GM23338 (cell line): Measurements from ENCODE around the gene PJA2. TPM values are rescaled to one million over a fixed set of nuclear protein-coding genes. Genes with fewer than 3 reads are reported as not detected.
A peak's percentile ranks its signal among the peaks of the same experiment; 100 is the strongest.

Experiments used
- ATAC-seq: fragments of 200-7000 bp; cut with Tn5 transposase; 3 replicates; pipeline ENCODE4 v1.9.1; 2020
- DNase-seq: peaks from one replicate; pipeline ENCODE4 v3.0.0-alpha.2; 2015; ENCODE audit warnings: low spot score
- H2AFZ ChIP-seq: fragments of 200-600 bp; sonication (generic); 2 replicates; pipeline ENCODE4 v1.8.0; 2016; ENCODE audit warnings: antibody characterized with exemption, mild to moderate bottlenecking, moderate library complexity
- H3F3A ChIP-seq: fragments of 200-600 bp; sonication (generic); replicated peaks from 2 replicates; pipeline ENCODE4 v1.8.0; 2017; ENCODE audit warnings: antibody characterized with exemption, mixed run types, low read depth
- H3K27ac ChIP-seq: fragments of 200-600 bp; sonication (generic); 2 replicates; pipeline ENCODE4 v1.6.1; 2016; ENCODE audit warnings: low read depth
- H3K27me3 ChIP-seq: fragments of 200-600 bp; sonication (generic); 2 replicates; pipeline ENCODE4 v1.8.0; 2016; ENCODE audit warnings: mild to moderate bottlenecking, mixed run types, moderate library complexity; ENCODE audit not compliant: insufficient read depth
- H3K36me3 ChIP-seq: fragments of 200-600 bp; sonication (generic); 2 replicates; pipeline ENCODE4 v1.8.0; 2016; ENCODE audit warnings: mild to moderate bottlenecking; ENCODE audit not compliant: insufficient read depth
- H3K4me1 ChIP-seq: fragments of 200-600 bp; sonication (generic); 2 replicates; pipeline ENCODE4 v1.8.0; 2016; ENCODE audit warnings: mild to moderate bottlenecking, moderate library complexity; ENCODE audit not compliant: insufficient read depth
- H3K4me2 ChIP-seq: fragments of 200-600 bp; sonication (generic); 2 replicates; pipeline ENCODE4 v1.7.1; 2017; ENCODE audit warnings: mixed run types
- H3K4me3 ChIP-seq: fragments of 200-600 bp; sonication (generic); 2 replicates; pipeline ENCODE4 v1.6.1; 2016; ENCODE audit warnings: mixed run types
- H3K79me2 ChIP-seq: fragments of 200-600 bp; sonication (generic); replicated peaks from 2 replicates; pipeline ENCODE4 v1.8.0; 2017; ENCODE audit warnings: mild to moderate bottlenecking; ENCODE audit not compliant: insufficient read depth
- H3K9me2 ChIP-seq: fragments of 200-600 bp; sonication (generic); 2 replicates; pipeline ENCODE4 v1.8.0; 2017; ENCODE audit not compliant: insufficient read depth
- H4K20me1 ChIP-seq: fragments of 200-600 bp; sonication (generic); replicated peaks from 2 replicates; pipeline ENCODE4 v1.8.0; 2017; ENCODE audit warnings: mild to moderate bottlenecking; ENCODE audit not compliant: insufficient read depth
- H3K27ac Mint-ChIP-seq: 2 replicates; pipeline ENCODE4 v1.8.0; 2020; ENCODE audit warnings: inconsistent platforms, mild to moderate bottlenecking, moderate library complexity, mixed read lengths
- H3K27me3 Mint-ChIP-seq: 3 replicates; pipeline ENCODE4 v1.8.0; 2022; ENCODE audit warnings: low read depth, mild to moderate bottlenecking, moderate library complexity, mixed read lengths, inconsistent platforms; ENCODE audit not compliant: insufficient read depth, poor library complexity
- H3K36me3 Mint-ChIP-seq: 3 replicates; pipeline ENCODE4 v1.8.0; 2021; ENCODE audit warnings: low read depth, mild to moderate bottlenecking, inconsistent platforms, moderate library complexity, mixed read lengths
- H3K4me1 Mint-ChIP-seq: 3 replicates; pipeline ENCODE4 v1.8.0; 2020; ENCODE audit warnings: mild to moderate bottlenecking, inconsistent platforms, mixed read lengths
- H3K4me3 Mint-ChIP-seq: 3 replicates; pipeline ENCODE4 v1.8.0; 2021; ENCODE audit warnings: moderate library complexity, mild to moderate bottlenecking, inconsistent platforms, mixed read lengths
- H3K9me3 Mint-ChIP-seq: 3 replicates; pipeline ENCODE4 v1.8.0; 2020; ENCODE audit warnings: moderate library complexity, mild to moderate bottlenecking, inconsistent platforms, mixed read lengths
- CREB1 ChIP-seq: fragments of 250-450 bp; sonication (Bioruptor Pico); IDR thresholded peaks from 2 replicates; pipeline ENCODE4 v1.5.0; 2020; ENCODE audit warnings: low read depth, mild to moderate bottlenecking, moderate library complexity
- ETS1 ChIP-seq: IDR thresholded peaks from 2 replicates; pipeline ENCODE4 v1.6.1; 2016; ENCODE audit warnings: antibody characterized with exemption
- EZH2 ChIP-seq: fragments of 200-600 bp; sonication (generic); IDR thresholded peaks from one replicate; pipeline ENCODE4 v1.8.0; 2017; ENCODE audit warnings: antibody characterized with exemption, mild to moderate bottlenecking, low read depth; ENCODE audit not compliant: unreplicated experiment
- EZH2phosphoT487 ChIP-seq: fragments of 200-600 bp; sonication (generic); IDR thresholded peaks from one replicate; pipeline ENCODE4 v1.8.1; 2018; ENCODE audit warnings: antibody characterized with exemption; ENCODE audit not compliant: unreplicated experiment
- JUNB ChIP-seq: IDR thresholded peaks from one replicate; pipeline ENCODE4 v1.6.1; 2016; ENCODE audit warnings: antibody characterized with exemption; ENCODE audit not compliant: unreplicated experiment
- NANOG ChIP-seq: IDR thresholded peaks from 2 replicates; pipeline ENCODE4 v1.6.1; 2016; ENCODE audit warnings: antibody characterized with exemption, borderline replicate concordance
- POLR2AphosphoS5 ChIP-seq: IDR thresholded peaks from 2 replicates; pipeline ENCODE4 v1.6.1; 2016; ENCODE audit warnings: antibody characterized with exemption, low read depth
- REST ChIP-seq: IDR thresholded peaks from one replicate; pipeline ENCODE4 v1.6.1; 2018; ENCODE audit warnings: antibody characterized with exemption; ENCODE audit not compliant: unreplicated experiment
- STAT1 ChIP-seq: IDR thresholded peaks from one replicate; pipeline ENCODE4 v1.6.1; 2016; ENCODE audit warnings: antibody characterized with exemption; ENCODE audit not compliant: unreplicated experiment
- ZNF114 ChIP-seq: fragments of 250-450 bp; sonication (Bioruptor Pico); IDR thresholded peaks from 2 replicates; pipeline ENCODE4 v1.5.0; 2020; ENCODE audit warnings: mild to moderate bottlenecking, moderate library complexity
- ZNF331 ChIP-seq: fragments of 250-450 bp; sonication (Bioruptor Pico); IDR thresholded peaks from 2 replicates; pipeline ENCODE4 v1.5.0; 2020; ENCODE audit warnings: low read depth, mild to moderate bottlenecking, moderate library complexity
- polyA plus RNA-seq: library from polyadenylated mRNA; unstranded; fragments of >200 nt; fragmentation: Nextera tagmentation; extraction: Ambion mirVana; gene quantifications from 2 replicates; pipeline ENCODE4 v1.2.1, GENCODE V29; 2016
- total RNA-seq: library from RNA; depleted of rRNA; stranded (reverse); fragments of >200 nt; shearing (Covaris generic); gene quantifications from 2 replicates; pipeline ENCODE4 v1.2.3, GENCODE V29; 2014
- TF ChIP-seq, protein P1 (sequence below), 2 experiments: fragments of 200-600 bp in 1 of 2; sonication (generic) in 1 of 2; conservative IDR thresholded peaks; 2 replicates each; pipeline versions ENCODE4 v1.5.1 to v1.6.1; 2016 to 2017; ENCODE audit warnings: antibody characterized with exemption in 2 of 2, low read depth in 2 of 2, mild to moderate bottlenecking in 2 of 2, moderate library complexity in 1 of 2
- TF ChIP-seq, protein P2 (sequence below): fragments of 250-450 bp; sonication (Bioruptor Pico); IDR thresholded peaks from 2 replicates; pipeline ENCODE4 v1.5.0; 2020; ENCODE audit warnings: mild to moderate bottlenecking, moderate library complexity

Gene PJA2
- total and polyA plus RNA-seq, 2 experiments from 2014 or later = 31.5 to 65.3 TPM

GRCh38 chr5:109388407-109388806 lies 21.4 kb downstream of the PJA2 start:
- Histone ChIP-seq H3K4me2 (no peak overlapping the region), H3F3A (no peaks in the 10 kb centered on the region), H3K27me3 (no peaks in the 10 kb centered on the region), H2AFZ (no peak overlapping the region), H3K79me2 (peaks cover 98% of the 10 kb centered on the region), H3K36me3 (no peaks in the 10 kb centered on the region), H3K4me1 (no peaks in the 10 kb centered on the region), H3K27ac (no peak overlapping the region), H4K20me1 (no peaks in the 10 kb centered on the region), H3K4me3 (no peak overlapping the region), H3K9me2 (no peaks in the 10 kb centered on the region)
- peaks cover 4% of the 10 kb centered on the region; the same call in 2 of the 3 replicates for H3K4me1 Mint-ChIP-seq
- H3K27me3 Mint-ChIP-seq = no peaks in the 10 kb centered on the region
- no peak for DNase-seq
- TF ChIP-seq POLR2AphosphoS5 (no peak), REST (no peak), NANOG (no peak), CREB1 (CRISPR knock-in tag) (no peak), JUNB (no peak), STAT1 (no peak), EZH2phosphoT487 (no peak), ETS1 (no peak), ZNF331 (CRISPR knock-in tag) (no peak), EZH2 (no peak), ZNF114 (CRISPR knock-in tag) (no peak)
- TF ChIP-seq, protein P1, sequence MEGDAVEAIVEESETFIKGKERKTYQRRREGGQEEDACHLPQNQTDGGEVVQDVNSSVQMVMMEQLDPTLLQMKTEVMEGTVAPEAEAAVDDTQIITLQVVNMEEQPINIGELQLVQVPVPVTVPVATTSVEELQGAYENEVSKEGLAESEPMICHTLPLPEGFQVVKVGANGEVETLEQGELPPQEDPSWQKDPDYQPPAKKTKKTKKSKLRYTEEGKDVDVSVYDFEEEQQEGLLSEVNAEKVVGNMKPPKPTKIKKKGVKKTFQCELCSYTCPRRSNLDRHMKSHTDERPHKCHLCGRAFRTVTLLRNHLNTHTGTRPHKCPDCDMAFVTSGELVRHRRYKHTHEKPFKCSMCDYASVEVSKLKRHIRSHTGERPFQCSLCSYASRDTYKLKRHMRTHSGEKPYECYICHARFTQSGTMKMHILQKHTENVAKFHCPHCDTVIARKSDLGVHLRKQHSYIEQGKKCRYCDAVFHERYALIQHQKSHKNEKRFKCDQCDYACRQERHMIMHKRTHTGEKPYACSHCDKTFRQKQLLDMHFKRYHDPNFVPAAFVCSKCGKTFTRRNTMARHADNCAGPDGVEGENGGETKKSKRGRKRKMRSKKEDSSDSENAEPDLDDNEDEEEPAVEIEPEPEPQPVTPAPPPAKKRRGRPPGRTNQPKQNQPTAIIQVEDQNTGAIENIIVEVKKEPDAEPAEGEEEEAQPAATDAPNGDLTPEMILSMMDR (conservative IDR thresholded peaks at IDR 0.05; ENCODE audit: low read depth in 2 of 2) = no peak
- TF ChIP-seq, protein P2, sequence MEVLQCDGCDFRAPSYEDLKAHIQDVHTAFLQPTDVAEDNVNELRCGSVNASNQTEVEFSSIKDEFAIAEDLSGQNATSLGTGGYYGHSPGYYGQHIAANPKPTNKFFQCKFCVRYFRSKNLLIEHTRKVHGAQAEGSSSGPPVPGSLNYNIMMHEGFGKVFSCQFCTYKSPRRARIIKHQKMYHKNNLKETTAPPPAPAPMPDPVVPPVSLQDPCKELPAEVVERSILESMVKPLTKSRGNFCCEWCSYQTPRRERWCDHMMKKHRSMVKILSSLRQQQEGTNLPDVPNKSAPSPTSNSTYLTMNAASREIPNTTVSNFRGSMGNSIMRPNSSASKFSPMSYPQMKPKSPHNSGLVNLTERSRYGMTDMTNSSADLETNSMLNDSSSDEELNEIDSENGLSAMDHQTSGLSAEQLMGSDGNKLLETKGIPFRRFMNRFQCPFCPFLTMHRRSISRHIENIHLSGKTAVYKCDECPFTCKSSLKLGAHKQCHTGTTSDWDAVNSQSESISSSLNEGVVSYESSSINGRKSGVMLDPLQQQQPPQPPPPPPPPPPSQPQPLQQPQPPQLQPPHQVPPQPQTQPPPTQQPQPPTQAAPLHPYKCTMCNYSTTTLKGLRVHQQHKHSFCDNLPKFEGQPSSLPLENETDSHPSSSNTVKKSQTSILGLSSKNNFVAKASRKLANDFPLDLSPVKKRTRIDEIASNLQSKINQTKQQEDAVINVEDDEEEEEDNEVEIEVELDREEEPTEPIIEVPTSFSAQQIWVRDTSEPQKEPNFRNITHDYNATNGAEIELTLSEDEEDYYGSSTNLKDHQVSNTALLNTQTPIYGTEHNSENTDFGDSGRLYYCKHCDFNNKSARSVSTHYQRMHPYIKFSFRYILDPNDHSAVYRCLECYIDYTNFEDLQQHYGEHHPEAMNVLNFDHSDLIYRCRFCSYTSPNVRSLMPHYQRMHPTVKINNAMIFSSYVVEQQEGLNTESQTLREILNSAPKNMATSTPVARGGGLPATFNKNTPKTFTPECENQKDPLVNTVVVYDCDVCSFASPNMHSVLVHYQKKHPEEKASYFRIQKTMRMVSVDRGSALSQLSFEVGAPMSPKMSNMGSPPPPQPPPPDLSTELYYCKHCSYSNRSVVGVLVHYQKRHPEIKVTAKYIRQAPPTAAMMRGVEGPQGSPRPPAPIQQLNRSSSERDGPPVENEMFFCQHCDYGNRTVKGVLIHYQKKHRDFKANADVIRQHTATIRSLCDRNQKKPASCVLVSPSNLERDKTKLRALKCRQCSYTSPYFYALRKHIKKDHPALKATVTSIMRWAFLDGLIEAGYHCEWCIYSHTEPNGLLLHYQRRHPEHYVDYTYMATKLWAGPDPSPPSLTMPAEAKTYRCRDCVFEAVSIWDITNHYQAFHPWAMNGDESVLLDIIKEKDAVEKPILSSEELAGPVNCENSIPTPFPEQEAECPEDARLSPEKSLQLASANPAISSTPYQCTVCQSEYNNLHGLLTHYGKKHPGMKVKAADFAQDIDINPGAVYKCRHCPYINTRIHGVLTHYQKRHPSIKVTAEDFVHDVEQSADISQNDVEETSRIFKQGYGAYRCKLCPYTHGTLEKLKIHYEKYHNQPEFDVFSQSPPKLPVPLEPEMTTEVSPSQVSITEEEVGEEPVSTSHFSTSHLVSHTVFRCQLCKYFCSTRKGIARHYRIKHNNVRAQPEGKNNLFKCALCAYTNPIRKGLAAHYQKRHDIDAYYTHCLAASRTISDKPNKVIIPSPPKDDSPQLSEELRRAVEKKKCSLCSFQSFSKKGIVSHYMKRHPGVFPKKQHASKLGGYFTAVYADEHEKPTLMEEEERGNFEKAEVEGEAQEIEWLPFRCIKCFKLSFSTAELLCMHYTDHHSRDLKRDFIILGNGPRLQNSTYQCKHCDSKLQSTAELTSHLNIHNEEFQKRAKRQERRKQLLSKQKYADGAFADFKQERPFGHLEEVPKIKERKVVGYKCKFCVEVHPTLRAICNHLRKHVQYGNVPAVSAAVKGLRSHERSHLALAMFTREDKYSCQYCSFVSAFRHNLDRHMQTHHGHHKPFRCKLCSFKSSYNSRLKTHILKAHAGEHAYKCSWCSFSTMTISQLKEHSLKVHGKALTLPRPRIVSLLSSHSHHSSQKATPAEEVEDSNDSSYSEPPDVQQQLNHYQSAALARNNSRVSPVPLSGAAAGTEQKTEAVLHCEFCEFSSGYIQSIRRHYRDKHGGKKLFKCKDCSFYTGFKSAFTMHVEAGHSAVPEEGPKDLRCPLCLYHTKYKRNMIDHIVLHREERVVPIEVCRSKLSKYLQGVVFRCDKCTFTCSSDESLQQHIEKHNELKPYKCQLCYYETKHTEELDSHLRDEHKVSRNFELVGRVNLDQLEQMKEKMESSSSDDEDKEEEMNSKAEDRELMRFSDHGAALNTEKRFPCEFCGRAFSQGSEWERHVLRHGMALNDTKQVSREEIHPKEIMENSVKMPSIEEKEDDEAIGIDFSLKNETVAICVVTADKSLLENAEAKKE = no peak
- peak overlapping the region; percentile 84; the same call in 1 of the 2 replicates for H3K27ac Mint-ChIP-seq
- 0 out of 3 replicates have a peak, but pooled peaks cover 3% of the 10 kb centered on the region for H3K36me3 Mint-ChIP-seq
- H3K4me3 Mint-ChIP-seq = no peak overlapping the region
- no peaks in the 10 kb centered on the region for H3K9me3 Mint-ChIP-seq
- no peak for ATAC-seq
